T-helper 1 cell (primary cell): ENCODE data around the gene YIF1A.

ENCODE experiments used
- DNase-seq, 5 donors: peaks; one replicate each; pipeline ENCODE4 v3.0.0-alpha.2; 2012 to 2020
- total RNA-seq, 4 donors: gene quantifications; one replicate each; lab custom pipeline; 2026; lab: John Stamatoyannopoulos, UW

The YIF1A gene, protein sequence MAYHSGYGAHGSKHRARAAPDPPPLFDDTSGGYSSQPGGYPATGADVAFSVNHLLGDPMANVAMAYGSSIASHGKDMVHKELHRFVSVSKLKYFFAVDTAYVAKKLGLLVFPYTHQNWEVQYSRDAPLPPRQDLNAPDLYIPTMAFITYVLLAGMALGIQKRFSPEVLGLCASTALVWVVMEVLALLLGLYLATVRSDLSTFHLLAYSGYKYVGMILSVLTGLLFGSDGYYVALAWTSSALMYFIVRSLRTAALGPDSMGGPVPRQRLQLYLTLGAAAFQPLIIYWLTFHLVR
- 12.6 to 20.0 (median 15.7) reads per million in 4 donors for total RNA-seq

DNA sequence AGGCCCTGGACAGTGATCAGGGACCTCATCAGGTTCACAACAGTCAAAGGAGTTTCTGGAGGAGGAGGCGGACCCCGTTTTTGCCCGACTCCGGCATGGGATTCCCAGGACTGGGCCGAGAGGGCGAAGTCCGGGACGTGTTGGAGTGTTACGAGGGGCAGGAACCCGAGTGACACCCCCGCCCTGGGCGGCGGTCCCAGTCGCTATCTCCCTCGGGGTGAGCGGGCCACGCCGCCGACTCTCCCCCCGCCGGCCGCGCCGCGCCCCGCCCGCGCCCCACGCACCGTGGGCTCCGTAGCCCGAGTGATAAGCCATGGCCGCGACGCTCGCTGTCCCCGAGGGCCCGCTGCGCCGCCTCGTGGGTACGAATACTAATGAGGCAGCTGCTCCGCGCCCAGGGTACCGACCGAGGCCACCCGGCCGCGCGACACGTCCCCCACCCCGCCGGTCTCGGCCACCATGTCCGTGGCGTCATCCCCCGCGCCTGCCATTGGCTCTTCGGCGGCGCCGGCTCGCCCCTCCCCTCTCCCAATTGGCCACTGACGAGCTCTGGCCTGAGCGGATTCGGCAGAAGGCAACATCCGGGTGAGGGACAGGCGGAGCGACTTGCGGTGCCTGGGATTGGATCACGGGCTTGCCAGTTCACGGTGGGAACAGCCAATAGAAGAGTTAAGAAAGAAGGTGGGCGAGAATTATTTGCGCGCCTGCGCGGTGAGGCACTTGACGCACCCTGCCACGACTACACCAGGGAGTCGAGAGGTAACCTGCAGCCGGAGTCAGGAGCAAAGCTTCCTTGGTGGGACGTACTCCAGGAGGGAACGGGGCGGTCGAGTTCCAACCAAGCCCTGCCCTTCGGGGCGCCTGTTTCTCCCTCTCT lies at the start of gene YIF1A:
YIF1A (minus strand) TSS at position 473 of the 877 bp plus-strand sequence; CDS start at position 315, 158 bp downstream.
- peak; percentile 98 to 99 (median 98) for DNase-seq

DNA sequence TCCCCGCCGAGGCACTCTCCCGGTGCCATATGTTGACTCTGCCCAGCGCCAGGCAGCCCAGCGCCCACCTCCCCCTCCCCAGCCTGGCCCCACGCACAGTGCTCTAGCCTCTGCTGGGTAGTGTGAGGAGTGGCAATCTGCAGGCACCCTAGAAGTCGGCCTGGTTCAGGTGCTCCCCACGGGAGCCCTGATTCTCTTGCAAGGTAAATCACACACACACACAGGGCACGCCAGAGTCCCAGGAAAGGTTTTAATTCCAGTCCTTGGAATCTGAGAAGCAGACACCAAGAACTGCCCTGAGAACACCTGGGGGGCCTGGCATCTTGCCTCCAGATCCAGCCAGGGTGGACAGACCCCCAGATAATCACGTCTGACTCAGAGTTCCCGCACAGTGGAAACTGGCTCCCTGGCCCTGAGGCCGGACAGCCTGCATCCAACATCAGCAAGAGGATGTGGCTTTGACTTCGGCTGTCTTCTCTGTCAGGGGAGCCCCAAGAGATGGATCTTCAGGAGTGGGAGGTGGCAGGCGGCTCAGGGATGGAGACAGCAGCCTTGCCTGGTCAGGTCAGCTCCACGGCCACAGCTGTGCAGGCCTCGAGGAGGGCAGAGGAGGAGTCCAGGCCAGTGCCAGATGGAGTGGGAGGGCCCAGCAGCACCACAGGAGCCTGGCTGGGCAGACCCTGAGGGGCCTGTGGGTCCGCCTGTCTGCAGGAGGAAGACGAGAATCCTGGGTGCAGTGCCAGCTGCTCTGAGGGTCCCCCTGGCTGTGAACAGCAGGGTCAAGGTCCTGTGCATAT lies 48.4 kb upstream of the YIF1A start:
- DNase-seq, result no peak

DNA sequence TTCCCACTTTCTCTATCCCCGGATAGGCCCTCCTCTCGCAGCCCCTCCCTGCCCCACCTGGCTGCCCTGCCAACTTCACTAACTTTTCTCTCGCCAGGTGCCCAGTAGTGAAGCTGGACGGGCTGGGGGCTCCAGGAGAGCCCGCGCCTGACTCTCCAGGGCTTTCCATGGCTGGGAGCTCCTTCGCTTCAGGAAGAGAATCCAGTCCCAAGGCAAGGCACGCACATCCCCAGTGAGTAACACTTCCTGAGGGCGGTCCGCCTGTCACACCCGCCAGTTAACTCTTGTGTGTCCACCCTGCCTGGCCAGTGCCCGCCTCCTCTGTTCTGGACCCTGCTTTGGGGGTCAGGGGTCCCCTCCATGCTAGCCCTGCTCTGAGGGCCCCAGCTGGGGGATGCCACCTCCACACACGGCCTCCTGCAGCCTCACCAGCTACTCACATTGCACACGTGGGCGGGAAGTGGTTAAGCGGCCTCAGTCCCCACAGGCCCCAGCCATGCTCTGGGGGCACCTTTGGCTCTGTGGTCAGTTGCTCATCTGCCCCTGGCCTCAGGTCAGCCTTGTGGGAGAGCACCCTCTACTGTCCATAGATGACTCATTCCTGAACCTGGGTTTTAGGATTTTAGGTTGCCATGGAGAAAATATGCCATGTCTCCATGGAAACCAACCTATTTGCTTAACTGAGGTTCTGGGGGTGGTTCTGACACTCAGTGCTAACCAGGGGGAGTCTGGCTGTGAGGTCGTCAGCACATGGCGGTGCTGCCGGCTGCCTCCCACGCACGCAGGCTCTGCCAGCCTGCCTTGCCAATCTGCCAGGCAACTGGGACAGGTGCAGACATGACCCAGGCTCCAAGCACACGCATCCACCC lies 47.5 kb upstream of the YIF1A start, which contains the start of gene RIN1:
RIN1 (minus strand) TSS at position 201 of the 869 bp plus-strand sequence; CDS start at position 169, 32 bp downstream.
- peak in 1 of 5 donors; percentile 58 for DNase-seq

DNA sequence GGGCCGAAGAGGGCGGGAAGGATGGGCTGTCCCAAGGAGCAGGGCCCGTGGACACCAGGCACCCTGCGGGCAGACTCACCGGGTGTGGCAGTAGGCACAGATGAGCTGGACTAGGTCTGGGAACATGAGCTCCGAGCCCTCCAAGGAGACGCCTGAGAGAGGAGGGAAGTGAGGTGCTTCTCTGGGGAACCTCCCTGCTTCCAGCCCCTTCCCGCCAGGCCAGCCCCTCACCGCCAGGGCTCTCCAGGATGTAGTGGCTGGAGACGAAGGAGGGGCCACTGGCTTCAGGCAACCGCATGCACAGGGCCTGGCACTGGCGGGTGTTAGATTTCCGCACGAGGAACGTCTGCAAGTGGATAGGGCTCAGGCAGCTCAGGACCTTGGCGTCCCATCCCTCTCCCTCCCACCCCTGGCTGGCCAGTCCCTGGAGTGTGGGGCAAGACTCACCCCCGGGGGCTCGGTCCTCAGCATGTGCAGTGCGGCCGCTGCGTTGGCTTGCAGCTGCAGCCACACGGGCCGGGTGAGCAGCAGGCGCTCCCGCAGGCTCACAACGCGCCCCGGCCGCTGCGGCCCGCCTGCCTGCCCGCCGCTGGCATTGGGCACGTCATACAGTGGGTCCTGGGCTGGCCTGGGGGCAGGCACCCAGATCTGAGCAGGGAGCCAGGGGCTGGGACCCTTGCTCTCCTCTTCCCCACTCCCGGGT lies 46.7 kb upstream of the YIF1A start:
- no peak for DNase-seq

DNA sequence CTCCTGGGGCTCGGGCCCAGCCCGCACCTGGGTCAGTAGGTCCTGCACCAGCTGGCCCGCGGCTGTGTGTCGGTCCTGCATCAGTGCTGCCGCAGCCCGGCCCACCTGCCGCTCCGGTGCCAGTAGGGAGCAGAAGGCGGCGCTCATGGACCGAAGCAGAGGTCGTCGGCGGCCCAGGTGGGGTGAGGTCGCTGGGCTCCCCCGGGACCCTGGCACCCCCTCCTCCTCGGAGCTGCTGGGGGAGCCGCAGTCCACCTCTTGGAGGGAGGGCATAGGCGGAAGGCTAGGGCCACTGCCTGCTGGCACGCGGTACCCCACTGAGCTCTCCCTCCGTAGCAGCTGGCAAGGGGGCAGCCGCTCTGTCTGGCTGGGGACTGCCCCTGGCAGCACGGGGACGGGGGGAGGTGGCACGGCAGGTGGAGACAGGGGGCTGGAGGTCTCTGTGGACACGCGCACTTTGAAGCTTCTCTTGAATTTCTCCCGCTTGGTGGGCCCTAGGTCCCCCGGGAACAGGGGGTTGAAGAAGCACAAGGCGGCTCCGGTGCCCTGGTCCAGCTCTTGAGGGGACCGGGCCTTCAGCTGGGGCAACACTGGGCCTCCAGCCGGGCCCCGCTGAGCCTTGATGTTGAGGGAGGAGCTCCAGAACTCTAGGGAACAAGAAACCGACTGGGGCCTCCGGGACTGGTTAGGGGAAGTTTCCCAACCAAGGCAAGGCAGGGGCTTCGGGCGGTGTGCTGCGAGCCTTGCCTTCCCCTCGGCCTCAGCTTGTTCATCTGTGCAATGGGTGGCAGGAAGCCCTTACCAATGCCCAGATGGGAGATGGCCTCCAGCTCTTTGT lies 45.9 kb upstream of the YIF1A start:
- no peak for DNase-seq

DNA sequence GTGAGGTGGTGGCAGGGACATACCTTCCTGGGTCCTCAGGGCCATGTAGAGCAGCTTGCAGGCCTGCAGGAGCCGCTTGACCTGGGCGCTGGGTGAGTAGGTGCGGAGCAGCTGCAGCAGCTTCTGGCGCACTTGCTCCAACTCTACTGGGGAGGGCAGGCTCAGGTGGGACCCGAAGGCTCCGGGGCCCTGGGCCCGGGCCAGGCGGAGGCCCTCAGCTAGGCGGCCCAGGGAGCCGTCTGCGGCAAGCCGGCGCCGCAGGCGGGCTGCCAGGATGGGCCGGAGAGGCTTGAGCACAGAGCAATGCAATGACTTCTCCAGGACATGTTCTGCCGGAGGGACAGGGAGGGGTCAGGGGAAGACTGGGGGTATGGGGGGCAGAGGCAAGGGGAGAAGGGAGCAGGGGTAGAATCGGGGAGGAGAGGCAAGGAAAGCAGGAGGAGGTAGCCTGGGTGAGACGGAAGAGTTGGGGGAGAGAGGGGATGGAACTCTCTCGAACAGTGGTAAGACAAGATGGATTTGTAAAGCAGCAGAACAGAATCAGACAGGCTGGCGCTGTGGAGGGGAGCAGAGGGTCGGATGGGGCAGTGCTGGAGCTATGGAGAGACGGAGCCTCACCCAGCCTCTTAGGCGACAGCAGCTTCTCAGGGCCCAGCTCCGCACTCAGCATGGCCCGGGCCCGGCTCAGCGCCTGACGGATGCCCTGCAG lies 45.1 kb upstream of the YIF1A start:
- no peak for DNase-seq

DNA sequence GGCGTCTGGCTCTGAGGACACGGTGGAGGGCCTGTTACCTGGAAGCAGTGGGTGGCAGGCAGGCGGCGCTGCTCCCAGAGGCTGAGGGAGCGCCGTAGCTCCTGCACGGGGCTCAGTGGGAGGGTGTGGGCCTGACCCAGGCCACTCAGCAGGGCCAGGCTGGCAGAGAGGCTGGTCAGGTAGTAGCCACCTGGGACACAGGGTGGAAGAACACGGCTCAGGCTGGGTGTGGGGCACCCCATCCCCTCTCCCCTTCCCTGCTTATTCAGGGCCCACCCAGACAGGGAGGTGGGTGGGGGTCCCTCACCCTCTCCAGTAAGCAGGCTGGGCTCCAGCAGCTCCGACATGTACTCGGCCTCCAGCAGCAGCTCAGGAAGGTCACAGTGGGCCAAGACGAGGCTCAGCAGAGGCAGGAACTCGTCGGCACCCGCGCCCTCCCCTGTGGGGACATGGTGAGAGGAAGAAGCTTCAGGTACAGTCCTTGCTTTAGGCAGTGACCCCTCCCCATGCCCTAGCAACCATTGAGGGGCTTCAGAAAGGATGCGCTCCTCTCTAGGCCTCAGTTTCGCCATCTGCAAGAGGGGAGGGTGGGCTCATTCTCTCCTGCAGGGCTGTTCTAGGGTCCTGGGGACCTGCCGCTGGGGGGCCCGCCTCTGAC lies 44.4 kb upstream of the YIF1A start:
- DNase-seq, result no peak

DNA sequence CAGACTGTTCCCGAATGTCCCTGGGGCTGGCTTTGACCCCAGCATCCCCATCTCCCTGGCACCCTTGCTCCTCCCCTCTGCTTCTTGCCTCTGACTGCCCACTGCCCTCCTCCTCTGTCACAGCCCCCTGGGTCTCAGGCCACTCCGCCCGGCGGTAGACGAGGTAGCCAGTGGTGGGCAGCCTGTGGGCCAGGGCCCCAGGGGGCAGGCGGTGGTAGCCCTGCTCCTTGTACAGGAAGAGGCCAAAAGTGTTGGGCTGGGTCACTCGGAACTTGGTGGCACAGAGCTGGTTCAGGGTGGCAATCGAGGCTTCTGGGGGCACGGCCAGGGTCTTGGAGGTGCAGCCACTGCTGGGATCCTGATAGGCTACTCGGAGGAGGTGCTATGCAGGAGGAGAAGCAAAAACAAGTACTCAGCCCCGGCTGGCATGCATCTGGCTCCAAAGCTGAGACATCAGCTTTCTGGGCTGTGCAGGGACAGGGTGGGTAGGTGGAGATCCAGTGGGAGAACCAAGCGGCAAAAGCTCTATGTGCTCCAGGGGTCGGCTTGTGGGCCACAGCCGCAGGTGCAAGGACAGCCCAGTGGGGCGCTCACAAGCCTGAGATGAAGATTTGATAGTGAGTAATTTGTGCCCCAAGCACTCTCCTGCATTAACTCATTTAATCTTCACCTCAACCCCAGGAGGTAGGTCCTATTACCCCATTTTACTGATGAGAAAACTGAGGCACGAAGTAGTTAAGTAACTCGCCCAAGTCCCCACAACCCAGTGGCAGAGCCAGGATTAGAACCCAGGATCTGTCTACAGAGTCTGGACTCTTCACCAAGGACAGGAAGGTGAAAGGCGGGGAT lies 43.7 kb upstream of the YIF1A start:
- no peak for DNase-seq

DNA sequence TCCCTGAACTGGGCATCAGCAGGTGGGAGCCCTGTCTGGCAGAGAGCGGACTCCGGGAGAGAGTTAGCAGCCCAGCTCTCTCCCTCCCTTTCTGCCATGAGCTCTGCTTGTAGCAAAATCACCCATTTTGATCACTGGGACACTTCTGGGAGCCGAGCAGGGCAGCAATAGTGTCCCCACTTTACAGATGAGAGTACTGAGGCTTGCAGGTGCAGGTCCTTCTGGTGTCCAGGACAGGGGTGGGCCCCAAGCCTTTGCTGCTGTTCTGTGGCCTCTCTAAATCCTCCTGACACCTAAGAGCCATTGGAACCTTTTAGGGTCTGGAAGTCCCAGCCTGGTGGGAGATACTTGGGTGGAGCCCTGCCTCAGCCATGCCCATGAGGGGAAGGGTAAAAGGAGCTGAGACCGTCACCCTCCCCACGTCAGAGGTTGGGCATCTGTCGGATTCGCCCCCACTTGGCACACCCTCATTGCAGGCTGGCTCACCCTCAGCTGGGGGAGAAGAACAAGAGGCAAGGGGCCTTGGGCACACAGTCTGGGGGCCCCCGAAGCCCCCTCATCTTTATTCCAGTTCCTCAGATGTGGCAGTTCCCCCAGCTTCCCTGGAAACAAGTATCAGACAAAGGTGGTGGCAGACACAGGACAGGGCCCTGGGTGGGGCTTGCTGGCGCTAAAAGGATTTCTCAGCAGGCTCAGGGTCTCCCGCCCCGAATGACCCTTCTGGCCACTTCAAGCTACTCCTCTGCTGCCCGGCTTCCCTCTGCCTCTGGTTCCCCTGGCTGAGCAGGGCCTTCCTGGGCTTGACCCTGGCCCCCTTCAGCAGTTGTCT lies 42.8 kb upstream of the YIF1A start:
- no peak for DNase-seq

DNA sequence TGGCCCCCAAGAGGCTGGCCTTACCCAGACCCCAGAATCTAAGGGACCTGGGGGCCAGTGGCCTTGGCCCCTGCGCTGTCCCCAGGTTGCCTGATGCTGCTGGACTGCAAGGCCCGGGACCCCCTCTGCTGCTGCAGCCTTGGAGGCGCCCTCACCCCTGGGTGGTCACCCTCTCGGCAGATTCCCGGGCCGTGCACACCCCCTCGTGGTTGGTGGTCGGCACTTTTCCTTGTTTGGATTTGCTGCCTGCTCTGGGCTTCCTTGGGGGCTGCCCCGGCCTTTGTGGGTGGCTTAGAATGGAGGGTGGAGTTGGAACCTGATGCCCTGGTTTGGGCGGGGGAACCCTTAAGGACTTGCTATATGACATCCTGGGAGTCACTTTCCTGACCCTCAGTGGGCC lies 42.0 kb upstream of the YIF1A start:
- no peak for DNase-seq

DNA sequence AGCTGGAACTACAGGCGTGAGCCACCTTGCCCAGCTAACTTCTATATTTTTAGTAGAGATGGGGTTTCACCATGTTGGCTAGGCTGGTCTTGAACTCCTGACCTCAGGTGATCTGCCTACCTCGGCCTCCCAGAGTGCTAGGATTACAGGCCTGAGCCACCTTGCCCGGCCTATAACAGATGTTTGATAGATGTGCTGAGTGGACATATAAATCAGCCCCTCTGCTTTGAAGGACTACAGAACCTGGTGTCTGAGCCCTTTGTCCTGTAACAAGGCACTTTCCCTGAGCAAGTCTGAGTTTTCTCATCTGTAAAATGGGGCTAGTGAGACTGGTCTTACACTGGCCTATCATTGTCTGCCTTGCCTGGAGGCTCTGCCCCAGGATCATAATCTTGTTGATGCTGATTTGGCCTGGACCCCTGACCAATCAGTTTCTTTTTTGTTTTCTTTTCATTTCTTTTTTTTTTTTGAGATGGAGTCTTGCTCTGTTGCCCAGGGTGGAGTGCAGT lies 40.3 kb upstream of the YIF1A start:
- no peak for DNase-seq

DNA sequence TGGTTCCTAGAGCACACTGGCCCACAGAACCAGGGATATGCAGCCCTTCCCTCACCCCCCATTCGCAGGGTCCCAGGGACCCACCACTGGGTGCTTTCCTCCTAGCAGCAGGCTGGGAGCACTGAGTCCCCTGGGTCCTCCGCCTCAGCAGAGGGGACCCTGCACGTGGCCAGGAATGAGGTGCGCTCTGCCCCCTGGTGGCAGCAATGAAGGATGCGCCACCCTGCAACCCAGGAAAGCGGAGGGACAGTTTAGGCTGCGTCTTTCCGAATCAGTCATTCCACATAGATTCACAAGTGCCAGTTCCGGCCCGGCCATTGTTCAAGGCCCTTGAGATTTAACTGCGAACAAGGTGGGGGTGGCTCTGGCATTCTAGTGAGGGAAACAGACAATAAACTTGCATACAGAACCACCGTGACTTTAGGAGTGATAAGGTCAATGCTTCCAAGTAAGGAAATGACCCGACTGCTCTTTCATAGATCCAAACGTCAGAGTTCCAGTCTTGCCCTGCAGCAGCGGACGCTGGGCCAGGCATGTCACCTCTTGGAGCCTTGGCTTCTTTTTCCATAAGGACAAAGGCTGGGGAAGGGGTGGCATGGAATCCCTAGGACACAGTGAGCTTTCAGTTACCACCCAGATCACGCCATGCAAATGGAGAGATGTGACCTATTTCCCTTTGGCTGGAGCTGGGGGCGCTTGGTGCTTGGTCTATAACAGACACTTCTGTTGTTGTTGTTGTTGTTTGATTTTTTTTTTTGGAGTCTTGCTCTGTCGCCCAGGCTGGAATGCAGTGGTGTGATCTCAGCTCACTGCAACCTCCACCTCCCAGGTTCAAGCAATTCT lies 39.6 kb upstream of the YIF1A start:
- DNase-seq, result peak; percentile 51 to 79 (median 71)

DNA sequence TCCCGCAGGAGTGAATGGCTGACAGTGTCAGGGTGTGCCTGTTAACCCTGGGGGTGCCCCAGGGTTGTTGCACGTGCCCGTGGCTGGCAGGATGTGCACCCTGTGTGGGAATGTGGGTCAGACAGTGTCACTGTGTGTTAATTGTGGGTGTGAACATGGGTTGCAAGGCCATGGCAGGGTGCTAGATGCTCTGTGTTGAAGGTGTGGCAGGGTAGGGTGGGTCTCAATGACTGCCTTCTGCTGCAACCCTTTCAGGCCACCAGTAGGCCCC lies 39.0 kb upstream of the YIF1A start:
- DNase-seq, result peak in 1 of 5 donors; percentile 40

DNA sequence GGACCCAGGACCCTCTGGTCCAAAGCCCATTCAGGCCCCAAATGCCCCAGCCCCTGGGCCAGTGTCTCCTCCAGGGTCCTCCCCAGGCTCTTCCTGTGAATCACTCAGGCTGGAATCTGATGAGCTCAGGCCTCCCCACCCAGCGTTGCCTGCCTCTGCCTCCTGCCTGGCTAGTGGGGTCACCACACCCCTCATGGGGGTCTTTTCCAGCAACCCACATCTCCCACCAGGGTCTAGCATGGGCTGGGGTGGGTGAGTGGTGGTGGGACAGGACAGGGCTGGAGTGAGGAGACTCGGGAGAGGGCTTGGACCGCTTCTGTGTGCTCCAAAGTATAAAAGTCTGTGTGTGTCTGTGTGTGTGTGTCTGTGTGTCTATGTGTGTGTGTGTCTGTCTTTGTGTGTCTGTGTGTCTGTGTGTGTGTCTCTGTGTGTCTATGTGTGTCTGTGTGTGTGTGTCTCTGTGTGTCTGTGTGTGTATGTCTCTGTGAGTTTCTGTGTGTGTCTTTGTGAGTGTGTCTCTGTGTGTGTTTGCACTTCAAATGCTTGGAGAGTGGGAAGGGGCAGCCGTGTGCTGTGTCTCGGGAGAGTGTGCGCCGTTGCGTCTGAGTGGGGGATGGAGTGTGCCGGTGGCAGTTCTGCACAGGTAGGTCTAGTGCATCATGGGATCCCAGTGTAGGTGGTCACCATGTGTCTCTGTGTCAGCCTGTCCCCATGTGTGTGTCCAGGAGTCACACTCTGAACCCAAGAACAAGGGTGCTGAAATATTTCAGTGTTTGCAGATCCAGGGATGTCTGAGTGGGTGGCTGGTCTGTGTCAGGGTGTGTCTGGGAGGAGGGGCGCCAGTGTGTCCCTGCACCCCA lies 38.5 kb upstream of the YIF1A start:
- no peak for DNase-seq
